ENCODE data around the gene ZNF385A.

GRCh38 chr12:54379398-54380201 lies 4.9 kb downstream of the ZNF385A start:
- TF ChIP-seq CTCF (IDR thresholded peaks at IDR 0.05; ENCODE audit: low read length) (peak; percentile 100), EZH2 (IDR thresholded peaks at IDR 0.05; ENCODE audit: borderline replicate concordance, low read length) (no peak)
